A549 (cell line): ENCODE data around the gene MFSD6L. TPM values are rescaled to one million over a fixed set of nuclear protein-coding genes. Genes with fewer than 3 reads are reported as not detected.

Experiments
- ATAC-seq, 2 experiments: fragments of 200-7000 bp in 1 of 2; fragments of >200 bp in 1 of 2; cut with Nextera tagmentation in 1 of 2; cut with Tn5 transposase in 1 of 2; 3 replicates each; pipeline versions ENCODE4 v1.8.0 to v1.9.1; 2018 to 2020; ENCODE audit warnings: mild to moderate bottlenecking in 1 of 2, moderate library complexity in 1 of 2
- CTCF ChIA-PET: fragments of 300-600 bp; sonication (Branson Sonifier 250); formaldehyde crosslinking; extraction: SDS; loops from one replicate; lab custom pipeline; 2021; ENCODE audit warnings: antibody characterized with exemption, inconsistent platforms; lab: Yijun Ruan, JAX
- POLR2A ChIA-PET: fragments of 350-600 bp; formaldehyde crosslinking; extraction: SDS; loops from one replicate; lab custom pipeline; 2021; ENCODE audit warnings: antibody characterized with exemption, inconsistent platforms; lab: Yijun Ruan, JAX
- DNase-seq, 2 experiments: peaks; one replicate each; pipeline versions ENCODE4 v3.0.0 to v3.0.0-alpha.2; 2011 to 2016; ENCODE audit warnings: low read depth in 1 of 2, low spot score in 1 of 2
- FAIRE-seq: peaks from 2 replicates; lab custom pipeline; 2011; peaks lifted over from hg19 to GRCh38; lab: Jason Lieb, UNC
- H3K27ac ChIP-seq, 2 experiments: fragments of >200 bp; sonication (Bioruptor Twin); formaldehyde crosslinking; 3 replicates each; pipeline ENCODE4 v1.5.1; 2016 to 2017
- H3K4me1 ChIP-seq: fragments of >200 bp; sonication (Bioruptor Twin); formaldehyde crosslinking; 3 replicates; pipeline ENCODE4 v1.6.1; 2016
- H3K4me2 ChIP-seq: fragments of >200 bp; sonication (Bioruptor Twin); formaldehyde crosslinking; 3 replicates; pipeline ENCODE4 v1.6.1; 2016
- H3K4me3 ChIP-seq: fragments of >200 bp; sonication (Bioruptor Twin); formaldehyde crosslinking; 3 replicates; pipeline ENCODE4 v1.5.1; 2016
- H3K9me3 ChIP-seq: fragments of >200 bp; sonication (Bioruptor Twin); formaldehyde crosslinking; 3 replicates; pipeline ENCODE4 v1.6.1; 2016
- CHD2 ChIP-seq: fragments of 150-350 bp; IDR thresholded peaks from 2 replicates; pipeline ENCODE4 v1.6.1; 2014; ENCODE audit warnings: low read length; ENCODE audit not compliant: partially characterized antibody
- CHD4 ChIP-seq: fragments of 200-600 bp; sonication (generic); IDR thresholded peaks from 2 replicates; pipeline ENCODE4 v1.6.1; 2016; ENCODE audit warnings: antibody characterized with exemption, mild to moderate bottlenecking, borderline replicate concordance
- EP300 ChIP-seq, 2 experiments: fragments of >200 bp; sonication (Bioruptor Twin); formaldehyde crosslinking; IDR thresholded peaks; 2 replicates in 1 of 2; 3 replicates in 1 of 2; pipeline ENCODE4 v1.6.1; 2016 to 2017
- ESRRA ChIP-seq: fragments of 150-350 bp; IDR thresholded peaks from 2 replicates; pipeline ENCODE4 v1.6.1; 2014; ENCODE audit warnings: mild to moderate bottlenecking, low read length, borderline replicate concordance
- HDAC2 ChIP-seq: fragments of 200-600 bp; sonication (generic); IDR thresholded peaks from 2 replicates; pipeline ENCODE4 v1.6.1; 2016
- KDM1A ChIP-seq: fragments of 200-600 bp; sonication (generic); IDR thresholded peaks from 2 replicates; pipeline ENCODE4 v1.6.1; 2016; ENCODE audit warnings: low read depth, mild to moderate bottlenecking
- MAFK ChIP-seq: fragments of 450-650 bp; IDR thresholded peaks from 2 replicates; pipeline ENCODE4 v1.6.1; 2014; ENCODE audit not compliant: partially characterized antibody
- MAZ ChIP-seq: fragments of 150-350 bp; IDR thresholded peaks from 2 replicates; pipeline ENCODE4 v1.6.1; 2014; ENCODE audit warnings: antibody characterized with exemption, low read depth, low read length, borderline replicate concordance
- MYC ChIP-seq: IDR thresholded peaks from 2 replicates; pipeline ENCODE4 v1.6.1; 2012; ENCODE audit warnings: mild to moderate bottlenecking, inconsistent platforms, low read length, improper control_type of control experiment, borderline replicate concordance
- PHF8 ChIP-seq: fragments of 200-600 bp; sonication (generic); IDR thresholded peaks from 2 replicates; pipeline ENCODE4 v1.6.1; 2016; ENCODE audit warnings: low read depth, mild to moderate bottlenecking, antibody characterized with exemption, moderate library complexity, borderline replicate concordance
- POLR2A ChIP-seq: IDR thresholded peaks from 2 replicates; pipeline ENCODE4 v1.6.1; 2012; ENCODE audit warnings: mild to moderate bottlenecking, low read length
- RAD21 ChIP-seq, 2 experiments: fragments of >200 bp in 1 of 2; sonication (Bioruptor Twin) in 1 of 2; formaldehyde crosslinking in 1 of 2; IDR thresholded peaks in 1 of 2; conservative IDR thresholded peaks in 1 of 2; 2 replicates in 1 of 2; 3 replicates in 1 of 2; pipeline ENCODE4 v1.6.1; 2012 to 2018; ENCODE audit warnings: inconsistent platforms in 1 of 2
- WGBS: methylation state at CpG from one replicate; pipeline ENCODE4 v1.1.6; 2017; ENCODE audit errors: missing lambda C conversion rate; 5-methylcytosine and 5-hydroxymethylcytosine counted together
- polyA plus RNA-seq, 4 experiments: library from polyadenylated mRNA; depleted of rRNA in 3 of 4; stranded (reverse); fragments of >200 nt; fragmentation: RNase III in 1 of 4; extraction: RNeasy Plus Mini Kit Qiagen cat#74134 plus additional on column Dnase treatment in 1 of 4; gene quantifications; 2 replicates in 3 of 4; 3 replicates in 1 of 4; pipeline ENCODE4 v1.2.3, GENCODE V29; 2011 to 2017
- TF ChIP-seq, protein P1 (sequence below): IDR thresholded peaks from 2 replicates; pipeline ENCODE4 v1.6.1; 2012
- TF ChIP-seq, protein P2 (sequence below): fragments of 450-650 bp; IDR thresholded peaks from 2 replicates; pipeline ENCODE4 v1.6.1; 2014; ENCODE audit warnings: antibody characterized with exemption
- TF ChIP-seq, protein P3 (sequence below): fragments of >200 bp; sonication (Bioruptor Twin); formaldehyde crosslinking; IDR thresholded peaks from 3 replicates; pipeline ENCODE4 v1.6.1; 2016

The MFSD6L gene
- polyA plus RNA-seq, 2 of the 4 experiments (the other 2 are of a cell fraction): not detected

DNA sequence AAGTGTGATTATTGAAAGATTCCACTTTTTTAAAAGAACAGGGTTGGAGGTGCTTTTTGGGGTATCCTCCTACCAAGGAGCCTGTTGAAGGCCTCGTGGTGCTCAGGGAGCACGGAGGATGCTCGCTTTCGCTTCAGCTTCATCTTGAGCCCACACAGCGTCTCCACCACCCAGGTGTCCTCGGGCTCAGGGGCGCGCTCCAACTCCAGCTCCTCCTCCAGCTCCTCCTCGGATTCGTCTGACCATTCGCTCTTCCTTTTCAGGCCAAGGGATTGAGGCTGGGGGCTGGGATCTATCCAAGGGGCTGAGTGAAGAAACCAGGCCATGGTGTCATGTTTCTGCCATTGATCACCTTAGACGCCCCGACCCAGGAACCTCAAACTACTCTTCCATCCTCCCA, 42.0 kb downstream of the MFSD6L start:
- Histone ChIP-seq H3K9me3 (no peaks in the 10 kb centered on the region), H3K27ac (no peak overlapping the region), H3K4me3 (no peak overlapping the region), H3K4me1 (no peaks in the 10 kb centered on the region), H3K4me2 (no peak overlapping the region)
- ChIA-PET POLR2A (no interaction called here), CTCF (interaction anchor here (1.0 to 4.3 kb wide), 6 partner anchors 11 to 373 kb away, joined by 3 to 29 read pairs (median 5); no protein-coding TSS in a partner anchor)
- 39% methylated on average over 13 of the region's 13 CpGs for WGBS
- DNase-seq (no peak), FAIRE-seq (no peak), ATAC-seq (no peak)
- TF ChIP-seq RAD21 (conservative IDR thresholded peaks at IDR 0.05 in 1 of 2, IDR thresholded peaks at IDR 0.05 in 1 of 2) (no peak), POLR2A (no peak), PHF8 (no peak)

DNA sequence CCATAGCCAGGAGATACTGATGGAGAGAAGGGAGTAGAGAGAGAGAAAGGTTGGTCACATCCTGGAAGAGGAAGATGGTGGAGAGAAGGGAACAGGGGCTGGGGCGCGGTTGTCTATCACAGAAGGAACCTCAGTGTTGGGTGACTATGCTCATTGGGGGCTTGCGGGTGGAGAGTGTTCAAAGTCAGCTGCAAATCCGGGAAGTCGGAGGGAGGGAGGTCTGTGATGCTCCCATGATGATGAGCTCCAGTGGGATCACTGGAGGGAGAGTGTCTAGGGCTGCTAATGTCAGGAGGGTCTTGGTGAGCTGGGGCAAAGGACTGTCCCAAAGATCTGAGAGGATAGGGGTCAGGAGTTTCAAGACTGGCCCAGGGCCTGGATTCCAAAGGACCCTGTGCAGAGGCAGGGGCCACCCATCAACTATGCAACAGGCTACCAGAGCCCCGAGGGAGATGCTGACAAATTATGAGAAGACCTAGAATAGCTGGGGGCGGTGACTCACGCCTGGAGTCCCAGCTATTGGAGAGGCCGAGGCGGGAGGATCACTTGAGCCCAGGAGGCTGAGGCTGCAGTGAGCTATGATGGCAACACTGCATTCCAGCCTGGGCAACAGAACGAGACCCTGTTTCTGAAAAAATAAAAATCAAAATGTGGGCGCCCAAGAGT, 43.4 kb downstream of the MFSD6L start:
- Histone ChIP-seq H3K4me1 (no peaks in the 10 kb centered on the region), H3K4me2 (no peak overlapping the region)
- ATAC-seq: no peak
- TF ChIP-seq MAFK (no peak), RAD21 (conservative IDR thresholded peaks at IDR 0.05 in 1 of 2, IDR thresholded peaks at IDR 0.05 in 1 of 2) (no peak), ESRRA (no peak), MYC (no peak), HDAC2 (no peak), CHD4 (no peak), CHD2 (no peak), KDM1A (no peak)
- TF ChIP-seq, protein P1, sequence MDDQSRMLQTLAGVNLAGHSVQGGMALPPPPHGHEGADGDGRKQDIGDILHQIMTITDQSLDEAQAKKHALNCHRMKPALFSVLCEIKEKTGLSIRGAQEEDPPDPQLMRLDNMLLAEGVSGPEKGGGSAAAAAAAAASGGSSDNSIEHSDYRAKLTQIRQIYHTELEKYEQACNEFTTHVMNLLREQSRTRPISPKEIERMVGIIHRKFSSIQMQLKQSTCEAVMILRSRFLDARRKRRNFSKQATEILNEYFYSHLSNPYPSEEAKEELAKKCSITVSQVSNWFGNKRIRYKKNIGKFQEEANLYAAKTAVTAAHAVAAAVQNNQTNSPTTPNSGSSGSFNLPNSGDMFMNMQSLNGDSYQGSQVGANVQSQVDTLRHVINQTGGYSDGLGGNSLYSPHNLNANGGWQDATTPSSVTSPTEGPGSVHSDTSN: no peak
- TF ChIP-seq, protein P2, sequence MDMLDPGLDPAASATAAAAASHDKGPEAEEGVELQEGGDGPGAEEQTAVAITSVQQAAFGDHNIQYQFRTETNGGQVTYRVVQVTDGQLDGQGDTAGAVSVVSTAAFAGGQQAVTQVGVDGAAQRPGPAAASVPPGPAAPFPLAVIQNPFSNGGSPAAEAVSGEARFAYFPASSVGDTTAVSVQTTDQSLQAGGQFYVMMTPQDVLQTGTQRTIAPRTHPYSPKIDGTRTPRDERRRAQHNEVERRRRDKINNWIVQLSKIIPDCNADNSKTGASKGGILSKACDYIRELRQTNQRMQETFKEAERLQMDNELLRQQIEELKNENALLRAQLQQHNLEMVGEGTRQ: no peak
- TF ChIP-seq, all 56 proteins: peak for 0
- POLR2A ChIA-PET: no interaction called here
- H3K9me3 ChIP-seq: no peaks in the 10 kb centered on the region
- no peak for FAIRE-seq
- CTCF ChIA-PET: interaction anchor here (0.7 to 4.3 kb wide), 8 partner anchors 10 to 766 kb away, joined by 3 to 29 read pairs (median 3); no protein-coding TSS in a partner anchor
- WGBS: 45% methylated on average over 12 of the region's 12 CpGs
- H3K4me3 ChIP-seq: no peak overlapping the region
- H3K27ac ChIP-seq: no peak overlapping the region
- DNase-seq: no peak

- 10% methylated on average over 8 of the region's 8 CpGs for WGBS
- DNase-seq: no peak
- CTCF ChIA-PET: interaction anchor here (0.8 to 6.1 kb wide), 9 partner anchors 9 to 243 kb away, joined by 3 to 45 read pairs (median 3); no protein-coding TSS in a partner anchor
- Histone ChIP-seq H3K4me1 (no peaks in the 10 kb centered on the region), H3K9me3 (no peaks in the 10 kb centered on the region), H3K4me2 (no peak overlapping the region), H3K27ac (no peak overlapping the region)
- TF ChIP-seq MYC (no peak), EP300 (IDR thresholded peaks at IDR 0.05) (no peak), MAZ (no peak), POLR2A (no peak)
- TF ChIP-seq, protein P3, sequence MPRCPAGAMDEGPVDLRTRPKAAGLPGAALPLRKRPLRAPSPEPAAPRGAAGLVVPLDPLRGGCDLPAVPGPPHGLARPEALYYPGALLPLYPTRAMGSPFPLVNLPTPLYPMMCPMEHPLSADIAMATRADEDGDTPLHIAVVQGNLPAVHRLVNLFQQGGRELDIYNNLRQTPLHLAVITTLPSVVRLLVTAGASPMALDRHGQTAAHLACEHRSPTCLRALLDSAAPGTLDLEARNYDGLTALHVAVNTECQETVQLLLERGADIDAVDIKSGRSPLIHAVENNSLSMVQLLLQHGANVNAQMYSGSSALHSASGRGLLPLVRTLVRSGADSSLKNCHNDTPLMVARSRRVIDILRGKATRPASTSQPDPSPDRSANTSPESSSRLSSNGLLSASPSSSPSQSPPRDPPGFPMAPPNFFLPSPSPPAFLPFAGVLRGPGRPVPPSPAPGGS: no peak
- TF ChIP-seq, all 56 proteins: peak for 0
- no peak overlapping the region for H3K4me3 ChIP-seq
- ATAC-seq: no peak
- FAIRE-seq: no peak
- POLR2A ChIA-PET: no interaction called here
Measured at GRCh38 chr17:8754890-8755289, 44.3 kb downstream of the MFSD6L start.
